ENCODE data around the gene LRBA. TPM values are rescaled to one million over a fixed set of nuclear protein-coding genes. Genes with fewer than 3 reads are reported as not detected.

The LRBA gene
- total RNA-seq, 1 donor from 2014 or later = 39.9 TPM

GRCh38 chr4:150462743-150463142 is 552.3 kb downstream of the LRBA start:
- no peak for TF ChIP-seq CTCF (IDR thresholded peaks at IDR 0.05)
- ATAC-seq = no peak
- intact Hi-C loops (cut with DNase I) = no loop called here

GRCh38 chr4:150461957-150462356 is 553.1 kb downstream of the LRBA start:
- Histone ChIP-seq H3K4me3 (no peak overlapping the region), H3K27ac (no peak overlapping the region), H3K9me3 (no peaks in the 10 kb centered on the region), H3K27me3 (no peaks in the 10 kb centered on the region), H3K4me1 (no peaks in the 10 kb centered on the region), H3K36me3 (no peaks in the 10 kb centered on the region)
- DNase-seq (no peak), ATAC-seq (no peak)
- intact Hi-C loops (cut with DNase I) = no loop called here
- no peak for TF ChIP-seq CTCF (IDR thresholded peaks at IDR 0.05)

More at GRCh38 chr4:150462743-150463142, 552.3 kb downstream of the LRBA start:
- no peaks in the 10 kb centered on the region for H3K36me3 ChIP-seq
- H3K27me3 ChIP-seq = no peaks in the 10 kb centered on the region
- no peak for DNase-seq
- no peak overlapping the region for H3K4me3 ChIP-seq
- H3K27ac ChIP-seq = no peak overlapping the region
- no peaks in the 10 kb centered on the region for H3K9me3 ChIP-seq
- no peaks in the 10 kb centered on the region for H3K4me1 ChIP-seq

GRCh38 chr4:150457802-150458201 is 557.3 kb downstream of the LRBA start:
- TF ChIP-seq CTCF (IDR thresholded peaks at IDR 0.05) = no peak
- intact Hi-C loops (cut with DNase I) = no loop called here
- no peak for DNase-seq
- Histone ChIP-seq H3K4me1 (no peaks in the 10 kb centered on the region), H3K27ac (no peak overlapping the region), H3K27me3 (no peaks in the 10 kb centered on the region), H3K36me3 (no peaks in the 10 kb centered on the region), H3K9me3 (no peaks in the 10 kb centered on the region), H3K4me3 (no peak overlapping the region)
- ATAC-seq = no peak

- ATAC-seq (no peak), DNase-seq (no peak)
- Histone ChIP-seq H3K36me3 (no peaks in the 10 kb centered on the region), H3K9me3 (no peaks in the 10 kb centered on the region), H3K27ac (no peak overlapping the region), H3K27me3 (no peaks in the 10 kb centered on the region), H3K4me1 (no peaks in the 10 kb centered on the region), H3K4me3 (no peak overlapping the region)
- TF ChIP-seq CTCF (IDR thresholded peaks at IDR 0.05) = no peak
- intact Hi-C loops (cut with DNase I) = no loop called here
Measured at GRCh38 chr4:150451883-150452282, 563.2 kb downstream of the LRBA start.

DNA sequence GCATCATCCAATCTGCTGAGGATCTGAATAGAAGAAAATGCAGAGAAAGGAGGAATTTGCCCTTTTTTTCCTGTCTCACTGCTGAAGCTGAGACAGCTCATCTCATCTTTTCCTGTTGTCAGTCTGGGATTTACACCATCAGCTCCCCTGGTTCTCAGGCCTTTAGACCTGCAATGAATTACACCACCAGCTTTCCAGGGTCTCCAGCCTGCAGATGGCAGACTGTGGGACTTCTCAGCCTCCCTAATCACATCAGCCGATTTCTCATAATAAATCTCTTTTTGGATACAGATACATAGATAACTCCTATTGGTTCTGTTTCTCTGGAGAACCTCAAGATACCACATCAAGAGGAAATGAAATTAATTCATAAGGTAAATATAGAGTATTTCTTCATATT is 567.7 kb downstream of the LRBA start:
- no peaks in the 10 kb centered on the region for H3K27me3 ChIP-seq
- ATAC-seq (no peak), DNase-seq (no peak)
- H3K4me3 ChIP-seq = no peak overlapping the region
- no peaks in the 10 kb centered on the region for H3K9me3 ChIP-seq
- no peak for TF ChIP-seq CTCF (IDR thresholded peaks at IDR 0.05)
- H3K36me3 ChIP-seq = no peaks in the 10 kb centered on the region
- no peak overlapping the region for H3K27ac ChIP-seq
- no peaks in the 10 kb centered on the region for H3K4me1 ChIP-seq
- intact Hi-C loops (cut with DNase I) = no loop called here

DNA sequence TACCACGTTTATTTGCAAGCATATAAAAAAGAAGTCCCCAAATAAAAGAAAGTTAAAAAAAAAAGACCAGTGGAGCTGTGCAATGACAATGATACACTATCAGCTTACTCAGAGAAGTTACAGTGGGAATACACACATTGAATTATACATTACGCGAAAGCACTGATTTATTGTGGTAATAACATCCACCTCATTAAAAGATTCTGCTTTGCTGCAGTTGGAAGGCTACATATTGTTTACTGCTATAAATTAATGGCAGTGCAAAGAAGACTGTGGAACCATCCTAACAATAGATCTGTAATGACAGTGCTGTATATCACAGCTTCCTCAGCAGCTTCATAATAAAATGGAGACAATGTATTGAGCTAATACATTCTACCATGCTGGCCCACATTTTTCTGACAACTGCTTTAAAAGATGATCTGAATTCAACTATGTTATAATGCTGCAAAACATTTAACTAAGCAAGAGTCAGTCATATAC is 575.6 kb downstream of the LRBA start:
- no peak for ATAC-seq

More for the DNA sequence above, 575.6 kb downstream of the LRBA start:
- Histone ChIP-seq H3K4me1 (no peaks in the 10 kb centered on the region), H3K9me3 (no peaks in the 10 kb centered on the region), H3K36me3 (no peaks in the 10 kb centered on the region), H3K27ac (no peak overlapping the region), H3K27me3 (no peaks in the 10 kb centered on the region), H3K4me3 (no peak overlapping the region)
- TF ChIP-seq CTCF (IDR thresholded peaks at IDR 0.05) = no peak
- intact Hi-C loops (cut with DNase I) = no loop called here
- no peak for DNase-seq
